Anterior cingulate cortex (tissue), 58 donors: ENCODE results near the gene EIF2S2.
A peak's percentile ranks its signal among the peaks of the same experiment; 100 is the strongest.

Experiments used
- DNase-seq, 58 donors: peaks; one replicate each; lab custom pipeline; 2025; lab: John Stamatoyannopoulos, UW

The EIF2S2 gene

GRCh38 chr20:34091637-34092200 lies 20.3 kb downstream of the EIF2S2 start:
- DNase-seq = no peak

GRCh38 chr20:34090645-34091044 lies 21.4 kb downstream of the EIF2S2 start:
- DNase-seq = no peak

- peak in 2 of 58 donors; percentile 7 to 14 for DNase-seq
Measured at GRCh38 chr20:34089655-34090345, 22.2 kb downstream of the EIF2S2 start.

GRCh38 chr20:34089175-34089479 lies 22.9 kb downstream of the EIF2S2 start:
- no peak for DNase-seq

GRCh38 chr20:34088305-34089174 lies 23.5 kb downstream of the EIF2S2 start:
- peak in 1 of 58 donors; percentile 10 for DNase-seq

GRCh38 chr20:34085544-34086040 lies 26.5 kb downstream of the EIF2S2 start:
- no peak for DNase-seq

- DNase-seq = no peak
Measured at GRCh38 chr20:34084227-34084923, 27.7 kb downstream of the EIF2S2 start.

- no peak for DNase-seq
Measured at GRCh38 chr20:34083781-34084180, 28.3 kb downstream of the EIF2S2 start.

- DNase-seq = peak in 9 of 58 donors; percentile 6 to 46 (median 12)
Measured at GRCh38 chr20:34083137-34083536, 28.9 kb downstream of the EIF2S2 start.

- no peak for DNase-seq
Measured at GRCh38 chr20:34082232-34082887, 29.7 kb downstream of the EIF2S2 start.

- no peak for DNase-seq
Measured at GRCh38 chr20:34079818-34080217, 32.2 kb downstream of the EIF2S2 start.

GRCh38 chr20:34078540-34078939 lies 33.5 kb downstream of the EIF2S2 start:
- DNase-seq = no peak

GRCh38 chr20:34076952-34077351 lies 35.1 kb downstream of the EIF2S2 start:
- no peak for DNase-seq

- DNase-seq = no peak
Measured at GRCh38 chr20:34075647-34076046, 36.4 kb downstream of the EIF2S2 start.

- DNase-seq = no peak
Measured at GRCh38 chr20:34074101-34074760, 37.8 kb downstream of the EIF2S2 start.

GRCh38 chr20:34072778-34073177 lies 39.3 kb downstream of the EIF2S2 start:
- no peak for DNase-seq

GRCh38 chr20:34072076-34072475 lies 40.0 kb downstream of the EIF2S2 start:
- DNase-seq = peak in 1 of 58 donors; percentile 17

GRCh38 chr20:34070859-34071258 lies 41.2 kb downstream of the EIF2S2 start:
- no peak for DNase-seq

GRCh38 chr20:34070079-34070439 lies 42.0 kb downstream of the EIF2S2 start:
- DNase-seq = no peak
